Lower leg skin (tissue), 3 donors: Measurements from ENCODE around the gene PNMA8C.

Experiments
- POLR2A ChIP-seq, 2 donors: fragments of 450-650 bp; IDR thresholded peaks; one replicate each; pipeline ENCODE4 v1.6.1; 2016 to 2017; ENCODE audit warnings: antibody characterized with exemption in 2 of 2, mild to moderate bottlenecking in 1 of 2, moderate library complexity in 1 of 2
- TF ChIP-seq, protein P1 (sequence below), 3 donors: fragments of 450-650 bp; IDR thresholded peaks; one replicate each; pipeline ENCODE4 v1.5.1; 2016; ENCODE audit warnings: antibody characterized with exemption in 3 of 3, mild to moderate bottlenecking in 3 of 3, moderate library complexity in 2 of 3

DNA sequence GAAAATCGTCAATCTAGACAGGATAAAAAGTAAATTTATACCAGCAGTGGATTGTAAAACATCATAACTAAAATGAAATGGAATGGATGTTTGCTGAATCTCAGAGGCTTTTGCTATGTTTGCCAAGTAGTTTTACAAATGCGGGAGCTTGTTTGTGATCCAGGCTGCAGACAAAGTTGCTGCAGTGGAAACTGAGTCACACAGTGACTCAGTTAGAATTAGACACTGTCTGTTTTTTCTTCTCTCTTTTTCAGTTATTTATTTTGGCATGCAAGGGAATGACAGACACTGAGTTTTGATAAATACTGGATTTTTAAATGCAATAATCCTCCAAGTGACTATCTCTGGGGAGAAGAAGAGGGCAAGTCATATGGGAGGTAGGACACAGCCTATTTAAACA lies 47.2 kb upstream of the PNMA8C start:
- TF ChIP-seq, protein P1, sequence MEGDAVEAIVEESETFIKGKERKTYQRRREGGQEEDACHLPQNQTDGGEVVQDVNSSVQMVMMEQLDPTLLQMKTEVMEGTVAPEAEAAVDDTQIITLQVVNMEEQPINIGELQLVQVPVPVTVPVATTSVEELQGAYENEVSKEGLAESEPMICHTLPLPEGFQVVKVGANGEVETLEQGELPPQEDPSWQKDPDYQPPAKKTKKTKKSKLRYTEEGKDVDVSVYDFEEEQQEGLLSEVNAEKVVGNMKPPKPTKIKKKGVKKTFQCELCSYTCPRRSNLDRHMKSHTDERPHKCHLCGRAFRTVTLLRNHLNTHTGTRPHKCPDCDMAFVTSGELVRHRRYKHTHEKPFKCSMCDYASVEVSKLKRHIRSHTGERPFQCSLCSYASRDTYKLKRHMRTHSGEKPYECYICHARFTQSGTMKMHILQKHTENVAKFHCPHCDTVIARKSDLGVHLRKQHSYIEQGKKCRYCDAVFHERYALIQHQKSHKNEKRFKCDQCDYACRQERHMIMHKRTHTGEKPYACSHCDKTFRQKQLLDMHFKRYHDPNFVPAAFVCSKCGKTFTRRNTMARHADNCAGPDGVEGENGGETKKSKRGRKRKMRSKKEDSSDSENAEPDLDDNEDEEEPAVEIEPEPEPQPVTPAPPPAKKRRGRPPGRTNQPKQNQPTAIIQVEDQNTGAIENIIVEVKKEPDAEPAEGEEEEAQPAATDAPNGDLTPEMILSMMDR (IDR thresholded peaks at IDR 0.05) = no peak
- TF ChIP-seq POLR2A (IDR thresholded peaks at IDR 0.05) = no peak
